ENCODE results near the gene SMIM7. TPM values are rescaled to one million over a fixed set of nuclear protein-coding genes. Genes with fewer than 3 reads are reported as not detected.

The SMIM7 gene
- total RNA-seq, 1 experiment from 2014 or later = 77.6 TPM

GRCh38 chr19:16703677-16704076 is 43.7 kb upstream of the SMIM7 start:
- Histone ChIP-seq H3K9ac (ENCODE audit: extremely low read depth, insufficient read length, low read length) (no peak overlapping the region), H3K4me1 (ENCODE audit: insufficient read depth, low read length) (no peaks in the 10 kb centered on the region), H2AK5ac (ENCODE audit: insufficient read length, low read length) (no peak overlapping the region), H2BK12ac (ENCODE audit: insufficient read length, low read depth, low read length) (no peak overlapping the region), H2BK15ac (ENCODE audit: low read depth, low read length) (no peak overlapping the region), H2AFZ (ENCODE audit: low read length) (no peak overlapping the region), H3K27me3 (ENCODE audit: insufficient read depth, low read length) (no peaks in the 10 kb centered on the region), H3K14ac (ENCODE audit: insufficient read depth, low read length) (no peak overlapping the region), H3K9me3 (ENCODE audit: control insufficient read depth, low read depth, low read length) (no peaks in the 10 kb centered on the region), H2BK5ac (ENCODE audit: insufficient read length, low read length) (no peak overlapping the region), H3K23me2 (ENCODE audit: insufficient read length, low read depth, low read length, poor library complexity, severe bottlenecking) (no peaks in the 10 kb centered on the region), H2BK20ac (ENCODE audit: low read depth, low read length, poor library complexity, severe bottlenecking) (no peak overlapping the region), H3K18ac (ENCODE audit: insufficient read length, low read depth, low read length) (no peak overlapping the region), H3K56ac (ENCODE audit: insufficient read length, low read depth, low read length) (no peak overlapping the region), H4K5ac (ENCODE audit: insufficient read length, low read depth, low read length) (no peak overlapping the region), H2BK120ac (ENCODE audit: low read depth, low read length, poor library complexity, severe bottlenecking) (no peak overlapping the region), H4K20me1 (ENCODE audit: control insufficient read depth, insufficient read depth, insufficient read length) (no peaks in the 10 kb centered on the region), H3K4me2 (ENCODE audit: insufficient read depth, insufficient read length, low read length) (no peak overlapping the region), H4K91ac (ENCODE audit: insufficient read length, low read depth, low read length) (no peak overlapping the region), H3K79me1 (ENCODE audit: insufficient read depth, low read depth, low read length, poor library complexity, severe bottlenecking) (no peaks in the 10 kb centered on the region), H3K4ac (ENCODE audit: low read depth, low read length) (no peak overlapping the region), H3T11ph (ENCODE audit: low read length) (no peak overlapping the region), H3K23ac (ENCODE audit: insufficient read length, low read depth, low read length) (no peak overlapping the region), H3K79me2 (ENCODE audit: insufficient read depth, low read length) (no peaks in the 10 kb centered on the region), H4K8ac (replicated peaks; ENCODE audit: insufficient read length, low read depth, low read length) (no peak overlapping the region), H3K27ac (ENCODE audit: insufficient read length, low read depth, low read length) (no peak overlapping the region)
- no peaks in the 10 kb centered on the region for H3K4me1 Mint-ChIP-seq
- TF ChIP-seq CTCF (conservative IDR thresholded peaks at IDR 0.05) = no peak
- H3K9me3 Mint-ChIP-seq = no peaks in the 10 kb centered on the region
- H3K27me3 Mint-ChIP-seq (ENCODE audit: low read depth) = peaks cover 2% of the 10 kb centered on the region
- DNase-seq = no peak
- H3K27ac Mint-ChIP-seq = no peak overlapping the region
- no peaks in the 10 kb centered on the region for H3K36me3 Mint-ChIP-seq (ENCODE audit: insufficient read depth in 1 of 3, low read depth in 3 of 3)
- WGBS (ENCODE audit: extremely low coverage, insufficient read length, low lambda C conversion rate) = no CpG with 5 or more reads among the region's 4 CpGs
- H3K4me3 Mint-ChIP-seq = no peak overlapping the region

Measured in H9 (cell line).